Measurements from ENCODE around the gene CNOT4.

CNOT4 gene

DNA sequence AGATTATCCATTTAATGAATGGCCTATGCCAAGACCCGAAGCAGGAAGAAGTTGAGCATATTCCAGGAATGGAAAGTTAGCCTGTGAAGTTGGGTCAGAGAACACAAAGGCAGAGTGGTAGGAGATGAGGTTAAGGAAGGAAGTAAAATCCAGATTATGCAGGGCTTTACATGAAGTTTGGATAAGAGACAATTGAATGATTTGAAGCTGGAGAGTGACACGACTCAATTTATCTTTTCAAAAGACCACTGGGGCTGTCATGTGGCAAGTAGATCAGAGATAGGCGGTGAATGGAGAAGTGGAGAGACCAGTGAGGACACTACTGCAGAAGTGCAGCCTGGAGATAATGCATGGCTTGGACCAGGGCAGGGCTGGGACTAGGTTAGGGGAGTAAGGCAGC lies 7.2 kb upstream of the CNOT4 start:
- TF ChIP-seq, protein P1, sequence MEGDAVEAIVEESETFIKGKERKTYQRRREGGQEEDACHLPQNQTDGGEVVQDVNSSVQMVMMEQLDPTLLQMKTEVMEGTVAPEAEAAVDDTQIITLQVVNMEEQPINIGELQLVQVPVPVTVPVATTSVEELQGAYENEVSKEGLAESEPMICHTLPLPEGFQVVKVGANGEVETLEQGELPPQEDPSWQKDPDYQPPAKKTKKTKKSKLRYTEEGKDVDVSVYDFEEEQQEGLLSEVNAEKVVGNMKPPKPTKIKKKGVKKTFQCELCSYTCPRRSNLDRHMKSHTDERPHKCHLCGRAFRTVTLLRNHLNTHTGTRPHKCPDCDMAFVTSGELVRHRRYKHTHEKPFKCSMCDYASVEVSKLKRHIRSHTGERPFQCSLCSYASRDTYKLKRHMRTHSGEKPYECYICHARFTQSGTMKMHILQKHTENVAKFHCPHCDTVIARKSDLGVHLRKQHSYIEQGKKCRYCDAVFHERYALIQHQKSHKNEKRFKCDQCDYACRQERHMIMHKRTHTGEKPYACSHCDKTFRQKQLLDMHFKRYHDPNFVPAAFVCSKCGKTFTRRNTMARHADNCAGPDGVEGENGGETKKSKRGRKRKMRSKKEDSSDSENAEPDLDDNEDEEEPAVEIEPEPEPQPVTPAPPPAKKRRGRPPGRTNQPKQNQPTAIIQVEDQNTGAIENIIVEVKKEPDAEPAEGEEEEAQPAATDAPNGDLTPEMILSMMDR (conservative IDR thresholded peaks at IDR 0.05; ENCODE audit: low read length), result no peak

DNA sequence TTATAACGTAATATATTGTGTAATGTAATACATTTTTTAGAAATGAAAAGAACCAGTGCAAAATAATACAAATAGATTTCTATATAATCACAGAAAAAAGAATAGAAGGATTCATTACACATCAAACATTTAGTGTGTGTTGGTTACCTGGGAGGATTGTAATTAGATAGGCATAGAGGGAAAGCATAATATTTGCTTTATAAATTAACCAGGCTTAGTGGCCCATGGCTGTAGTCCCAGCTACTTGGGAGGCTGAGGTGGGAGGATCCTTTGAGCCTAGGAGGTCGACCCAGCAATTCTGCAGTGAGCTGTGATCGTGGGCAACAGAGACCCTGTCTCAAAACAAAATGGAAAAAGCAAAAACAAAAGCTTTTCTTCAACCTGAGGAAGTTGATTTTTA lies 5.0 kb upstream of the CNOT4 start:
- TF ChIP-seq, protein P1 (conservative IDR thresholded peaks at IDR 0.05; ENCODE audit: low read length), result no peak
- DNase-seq (ENCODE audit: low read depth), result no peak
- H3K4me3 ChIP-seq (ENCODE audit: low read length), result no peak overlapping the region

More for the DNA sequence above, 7.2 kb upstream of the CNOT4 start:
- no peak overlapping the region for H3K4me3 ChIP-seq (ENCODE audit: low read length)
- DNase-seq (ENCODE audit: low read depth), result no peak

DNA sequence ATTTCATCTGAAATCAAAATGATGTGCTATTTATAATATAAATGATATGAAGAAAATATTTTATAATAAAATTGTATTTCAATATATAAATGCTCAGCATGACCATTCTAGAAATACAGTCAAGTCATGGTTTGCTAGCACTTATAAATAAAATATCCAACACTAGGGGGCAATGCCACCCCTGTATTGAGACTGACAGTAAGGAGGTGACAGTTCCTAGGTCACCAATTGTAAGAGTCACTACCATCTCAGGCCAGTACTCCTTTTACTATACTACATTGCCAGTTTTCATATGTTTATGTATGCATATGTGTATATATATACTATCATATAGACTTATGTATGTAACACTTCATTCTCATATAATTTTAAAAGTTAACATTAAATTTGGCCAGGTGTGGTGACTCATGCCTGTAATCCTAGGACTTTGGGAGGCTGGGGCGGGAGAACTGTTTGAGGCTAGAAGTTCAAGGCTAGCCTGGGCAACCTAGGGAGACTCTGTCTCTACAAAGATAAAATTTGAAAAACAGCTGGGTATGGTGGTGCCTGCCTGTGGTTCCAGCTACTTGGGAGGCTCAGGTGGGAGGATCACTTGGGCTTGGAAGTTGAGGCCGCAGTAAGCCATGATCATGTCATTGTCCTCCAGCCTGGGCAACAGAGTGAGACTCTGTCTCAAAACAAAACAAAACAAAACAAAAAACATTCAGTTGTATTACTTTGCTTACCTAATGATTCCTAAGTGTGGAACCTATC lies 2.4 kb upstream of the CNOT4 start:
- DNase-seq (ENCODE audit: low read depth), result peak; percentile 60
- no peak overlapping the region for H3K4me3 ChIP-seq (ENCODE audit: low read length)
- TF ChIP-seq, protein P1 (conservative IDR thresholded peaks at IDR 0.05; ENCODE audit: low read length), result peak; percentile 58

DNA sequence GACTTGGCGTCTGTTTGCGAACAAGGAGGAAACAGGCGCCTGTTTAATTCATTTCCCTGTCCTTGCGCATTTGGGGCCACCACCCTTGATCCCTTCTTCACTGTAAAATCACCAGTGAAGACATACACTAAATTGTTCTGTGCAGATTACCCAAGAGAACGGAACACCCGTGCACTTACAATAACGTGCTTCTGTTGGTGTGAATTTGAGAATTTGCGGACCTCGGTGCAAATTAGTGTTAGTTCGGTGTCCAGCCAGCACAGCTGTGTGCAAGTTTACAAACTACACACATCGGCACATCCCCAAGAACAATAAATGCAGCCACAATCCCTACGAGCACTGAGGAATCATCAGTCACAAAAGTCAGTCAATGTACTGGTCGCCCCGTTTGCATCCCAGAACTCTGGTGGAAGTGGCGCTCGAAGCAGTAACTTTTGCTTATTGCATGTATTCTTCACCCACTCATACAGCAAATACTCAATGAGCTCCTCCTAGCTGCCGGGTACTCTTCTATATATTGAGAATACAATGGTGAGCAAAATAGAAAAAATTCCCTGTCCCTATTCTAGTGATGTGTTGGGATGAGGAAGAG lies 786 bp upstream of the CNOT4 start:
- TF ChIP-seq, protein P1 (conservative IDR thresholded peaks at IDR 0.05; ENCODE audit: low read length), result peak; percentile 46
- DNase-seq (ENCODE audit: low read depth), result peak; percentile 33
- H3K4me3 ChIP-seq (ENCODE audit: low read length), result peak overlapping the region; percentile 75

DNA sequence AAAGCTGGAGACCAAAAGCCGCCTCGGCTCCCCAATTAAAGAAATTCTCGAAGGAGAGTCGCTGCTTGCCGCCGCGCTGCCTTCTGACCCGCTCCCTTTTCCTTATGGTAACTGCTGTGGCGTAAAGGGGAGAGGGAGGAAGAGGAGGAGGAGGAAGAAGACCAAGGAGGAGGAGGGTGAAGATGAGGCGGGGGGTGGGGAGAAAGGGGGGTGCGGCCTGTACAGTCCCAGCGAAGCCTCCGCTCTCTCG lies 388 bp downstream of the CNOT4 start:
- TF ChIP-seq, protein P1 (conservative IDR thresholded peaks at IDR 0.05; ENCODE audit: low read length), result no peak

DNA sequence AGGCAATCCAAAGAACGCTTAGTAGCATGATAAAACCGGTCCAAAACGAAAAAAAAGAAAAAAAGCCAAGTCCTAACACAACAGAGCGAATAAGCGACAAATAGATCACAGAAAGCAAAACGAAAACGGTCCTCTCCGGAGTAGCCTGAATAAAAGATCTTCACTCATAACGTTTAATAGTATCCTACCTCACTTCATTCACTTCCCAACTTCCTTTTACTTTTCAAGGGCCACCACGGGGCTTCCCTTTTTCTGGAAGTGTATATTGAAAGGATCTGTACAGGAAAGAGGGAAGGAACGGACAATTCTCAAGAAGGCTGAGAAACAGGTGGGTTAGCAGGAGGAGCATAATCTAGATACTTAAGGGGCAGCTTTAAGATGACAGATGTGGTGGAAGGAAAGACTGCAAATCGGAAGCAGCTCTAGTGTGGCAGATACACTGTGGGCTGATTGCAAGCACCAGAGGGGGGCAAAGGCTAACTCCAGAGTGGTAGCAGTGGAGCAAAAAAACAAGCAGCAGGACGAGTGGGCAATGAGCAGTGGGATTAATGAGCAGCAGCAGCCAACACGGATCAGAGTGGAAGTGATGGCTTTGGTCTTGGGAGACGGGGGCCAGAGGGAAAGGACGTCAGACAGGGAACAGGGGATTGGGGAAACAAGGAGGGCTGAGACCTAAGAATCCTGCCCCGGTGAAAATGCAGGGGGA lies 866 bp downstream of the CNOT4 start:
- no peak for DNase-seq (ENCODE audit: low read depth)
- H3K4me3 ChIP-seq (ENCODE audit: low read length), result peak overlapping the region; percentile 95
- TF ChIP-seq, protein P1 (conservative IDR thresholded peaks at IDR 0.05; ENCODE audit: low read length), result no peak

More for the DNA sequence above, 388 bp downstream of the CNOT4 start:
- peak; percentile 68 for DNase-seq (ENCODE audit: low read depth)
- H3K4me3 ChIP-seq (ENCODE audit: low read length), result peak overlapping the region; percentile 95

DNA sequence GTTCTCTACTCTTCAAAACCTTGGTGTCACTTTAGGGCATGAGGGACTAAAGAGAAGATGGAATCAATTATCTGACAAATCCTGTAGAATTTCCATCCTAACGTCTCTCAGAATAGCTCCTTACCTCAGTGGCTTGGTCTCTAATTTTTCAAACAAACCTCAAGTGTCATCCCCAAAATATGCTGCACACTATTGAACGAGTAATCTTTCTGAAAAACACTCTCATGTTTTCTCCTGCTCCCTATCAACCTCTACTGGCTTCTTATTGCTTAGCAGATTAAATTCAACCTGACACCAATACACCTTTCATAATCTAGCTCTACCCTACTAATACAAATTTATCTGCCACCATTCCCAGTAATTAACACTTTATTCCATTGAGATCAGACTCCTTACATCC lies 8.5 kb downstream of the CNOT4 start:
- DNase-seq (ENCODE audit: low read depth), result peak; percentile 48
- TF ChIP-seq, protein P1 (conservative IDR thresholded peaks at IDR 0.05; ENCODE audit: low read length), result peak; percentile 37
- no peak overlapping the region for H3K4me3 ChIP-seq (ENCODE audit: low read length)
